Psoas muscle (tissue), 7 donors: Measurements from ENCODE around the gene RPL35A. TPM values are rescaled to one million over a fixed set of nuclear protein-coding genes. Genes with fewer than 3 reads are reported as not detected.

ENCODE experiments used
- polyA plus RNA-seq, 3 donors: library from polyadenylated mRNA; stranded (reverse); fragments of 200-250 nt; gene quantifications; one replicate each; pipeline ENCODE4 v1.2.3, GENCODE V29; 2013
- total RNA-seq, 4 donors: library from RNA; stranded (reverse); fragmentation: NEBNext Ultra II Directional in 2 of 4; extraction: Animal tissue kit (Norgen Biotek cat#: 25700) in 2 of 4; gene quantifications; one replicate each; pipeline versions ENCODE4 v1.2.1 to v1.2.4, GENCODE V29; 2021 to 2023
- donor health status: healthy with polysubstance abuse.
- donor health status: DM: no; HTN: no; CAD: no; lungs with moderate emphysema.
- donor health status: Bipolar disorder and iron deficiency.
- donor health status: healthy.
- donor health status: DM: no; HTN: no; CAD: no.
- donor health status: DM: no; HTN: no; CAD: no.
- donor health status: DM: yes; HTN: yes; CAD: no.

The RPL35A gene
- total and polyA plus RNA-seq, 7 donors = 467 to 1,294 (median 703) TPM

Other genes starting within 250 kb of the RPL35A start
- gene RUBCN, start 213.3 kb upstream of the RPL35A start, total RNA-seq = 10 to 100 TPM; 21.9 to 29.1 (median 27.6) TPM
- 10 to 100 TPM in 1 of 3 donors, 1 to 10 TPM in 2; 5.0 to 12.9 (median 6.1) TPM for gene RUBCN, start 213.3 kb upstream of the RPL35A start, polyA plus RNA-seq
- gene FYTTD1, start 200.3 kb upstream of the RPL35A start, total RNA-seq = 100 to 1,000 TPM; 143 to 232 (median 157) TPM
- gene FYTTD1, start 200.3 kb upstream of the RPL35A start, polyA plus RNA-seq = 100 to 1,000 TPM in 1 of 3 donors, 10 to 100 TPM in 2; 15.2 to 108 (median 48.6) TPM
- gene LRCH3, start 158.9 kb upstream of the RPL35A start, total RNA-seq = 10 to 100 TPM; 16.9 to 29.5 (median 25.0) TPM
- 10 to 100 TPM in 2 of 3 donors, 1 to 10 TPM in 1; 7.0 to 13.8 (median 11.5) TPM for gene LRCH3, start 158.9 kb upstream of the RPL35A start, polyA plus RNA-seq
- gene LMLN, start 10.0 kb downstream of the RPL35A start, total RNA-seq = 1 to 10 TPM; 2.9 to 7.5 (median 5.0) TPM
- gene LMLN, start 10.0 kb downstream of the RPL35A start, polyA plus RNA-seq = 1 to 10 TPM; 1.5 to 8.3 (median 2.6) TPM